IMR-90 (cell line): ENCODE data around the gene RTEL1.

Experiments used
- CEBPB ChIP-seq: IDR thresholded peaks from 2 replicates; pipeline ENCODE4 v1.6.1; 2012; ENCODE audit warnings: low read depth, low read length, improper control_type of control experiment
- CTCF ChIP-seq: conservative IDR thresholded peaks from 2 replicates; pipeline ENCODE4 v1.5.1; 2012; ENCODE audit warnings: mild to moderate bottlenecking, low read depth, low read length, improper control_type of control experiment

- TF ChIP-seq CEBPB (no peak), CTCF (no peak)
Observed at GRCh38 chr20:63731410-63731809, 73.3 kb downstream of the RTEL1 start.
